BE2C (cell line): ENCODE results near the gene KCND3.

Experiments used
- DNase-seq: peaks from one replicate; pipeline ENCODE4 v3.0.0-alpha.2; 2020
- H3K27me3 ChIP-seq: fragments of 250-450 bp; sonication (Bioruptor Pico); 2 replicates; pipeline ENCODE4 v1.5.1; 2020; ENCODE audit warnings: mild to moderate bottlenecking
- H3K36me3 ChIP-seq: fragments of 250-450 bp; sonication (Bioruptor Pico); 2 replicates; pipeline ENCODE4 v1.5.1; 2020; ENCODE audit warnings: mild to moderate bottlenecking
- H3K4me1 ChIP-seq: fragments of 250-450 bp; sonication (Bioruptor Pico); 2 replicates; pipeline ENCODE4 v1.5.1; 2020
- H3K4me3 ChIP-seq: 2 replicates; pipeline ENCODE4 v1.5.1; 2011; ENCODE audit warnings: low read depth, low read length
- H3K9me3 ChIP-seq: fragments of 250-450 bp; sonication (Bioruptor Pico); 2 replicates; pipeline ENCODE4 v1.5.1; 2020
- TF ChIP-seq, protein P1 (sequence below): IDR thresholded peaks from 2 replicates; pipeline ENCODE4 v1.5.1; 2012; ENCODE audit warnings: mild to moderate bottlenecking, low read depth, low read length

The KCND3 gene

GRCh38 chr1:111725192-111725591 is 264.3 kb downstream of the KCND3 start:
- Histone ChIP-seq H3K27me3 (no peaks in the 10 kb centered on the region), H3K36me3 (no peaks in the 10 kb centered on the region), H3K4me3 (no peak overlapping the region), H3K4me1 (no peaks in the 10 kb centered on the region), H3K9me3 (no peaks in the 10 kb centered on the region)
- no peak for DNase-seq
- TF ChIP-seq, protein P1, sequence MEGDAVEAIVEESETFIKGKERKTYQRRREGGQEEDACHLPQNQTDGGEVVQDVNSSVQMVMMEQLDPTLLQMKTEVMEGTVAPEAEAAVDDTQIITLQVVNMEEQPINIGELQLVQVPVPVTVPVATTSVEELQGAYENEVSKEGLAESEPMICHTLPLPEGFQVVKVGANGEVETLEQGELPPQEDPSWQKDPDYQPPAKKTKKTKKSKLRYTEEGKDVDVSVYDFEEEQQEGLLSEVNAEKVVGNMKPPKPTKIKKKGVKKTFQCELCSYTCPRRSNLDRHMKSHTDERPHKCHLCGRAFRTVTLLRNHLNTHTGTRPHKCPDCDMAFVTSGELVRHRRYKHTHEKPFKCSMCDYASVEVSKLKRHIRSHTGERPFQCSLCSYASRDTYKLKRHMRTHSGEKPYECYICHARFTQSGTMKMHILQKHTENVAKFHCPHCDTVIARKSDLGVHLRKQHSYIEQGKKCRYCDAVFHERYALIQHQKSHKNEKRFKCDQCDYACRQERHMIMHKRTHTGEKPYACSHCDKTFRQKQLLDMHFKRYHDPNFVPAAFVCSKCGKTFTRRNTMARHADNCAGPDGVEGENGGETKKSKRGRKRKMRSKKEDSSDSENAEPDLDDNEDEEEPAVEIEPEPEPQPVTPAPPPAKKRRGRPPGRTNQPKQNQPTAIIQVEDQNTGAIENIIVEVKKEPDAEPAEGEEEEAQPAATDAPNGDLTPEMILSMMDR = no peak

- Histone ChIP-seq H3K9me3 (no peaks in the 10 kb centered on the region), H3K4me1 (no peaks in the 10 kb centered on the region), H3K27me3 (no peaks in the 10 kb centered on the region), H3K36me3 (no peaks in the 10 kb centered on the region), H3K4me3 (no peak overlapping the region)
- TF ChIP-seq, protein P1 = no peak
- DNase-seq = no peak
Measured at GRCh38 chr1:111723871-111724270, 265.6 kb downstream of the KCND3 start.

DNA sequence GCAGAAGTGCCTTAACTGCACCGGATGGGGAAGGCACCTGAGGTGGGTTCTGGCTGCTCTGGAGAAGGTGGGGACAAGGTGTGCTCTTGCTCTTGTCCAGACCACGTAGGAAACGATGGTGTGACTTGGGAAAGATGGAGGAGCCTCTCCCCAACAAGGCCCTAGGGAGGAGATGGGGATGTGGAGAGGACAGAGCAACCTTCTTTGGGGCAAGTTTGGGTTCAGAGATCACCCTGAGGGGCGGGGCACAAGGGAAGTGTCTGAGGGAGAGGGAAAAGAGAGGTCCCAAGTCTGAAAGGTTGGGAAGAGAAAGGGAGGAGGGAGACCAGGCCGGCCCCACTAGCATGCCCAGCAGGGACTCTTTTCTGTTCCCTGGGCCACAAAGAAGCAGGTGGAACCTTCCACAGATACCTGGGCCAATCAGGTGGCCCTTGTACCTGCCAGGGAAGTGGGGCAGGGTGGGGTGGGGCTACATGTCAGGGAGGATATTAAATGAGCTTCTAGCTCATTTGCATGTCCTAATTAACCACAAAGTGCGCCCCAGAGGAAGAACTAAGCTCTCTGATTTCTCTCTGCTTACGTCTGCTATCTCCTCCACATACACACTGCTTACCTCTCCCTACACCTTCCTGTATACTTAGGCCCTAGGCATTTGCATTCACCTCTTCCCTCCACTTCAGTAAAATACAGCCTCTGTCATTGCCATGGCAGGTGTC is 266.2 kb downstream of the KCND3 start:
- TF ChIP-seq, protein P1 = no peak
- H3K36me3 ChIP-seq = no peaks in the 10 kb centered on the region
- no peaks in the 10 kb centered on the region for H3K4me1 ChIP-seq
- no peak overlapping the region for H3K4me3 ChIP-seq
- DNase-seq = no peak
- no peaks in the 10 kb centered on the region for H3K9me3 ChIP-seq
- no peaks in the 10 kb centered on the region for H3K27me3 ChIP-seq

DNA sequence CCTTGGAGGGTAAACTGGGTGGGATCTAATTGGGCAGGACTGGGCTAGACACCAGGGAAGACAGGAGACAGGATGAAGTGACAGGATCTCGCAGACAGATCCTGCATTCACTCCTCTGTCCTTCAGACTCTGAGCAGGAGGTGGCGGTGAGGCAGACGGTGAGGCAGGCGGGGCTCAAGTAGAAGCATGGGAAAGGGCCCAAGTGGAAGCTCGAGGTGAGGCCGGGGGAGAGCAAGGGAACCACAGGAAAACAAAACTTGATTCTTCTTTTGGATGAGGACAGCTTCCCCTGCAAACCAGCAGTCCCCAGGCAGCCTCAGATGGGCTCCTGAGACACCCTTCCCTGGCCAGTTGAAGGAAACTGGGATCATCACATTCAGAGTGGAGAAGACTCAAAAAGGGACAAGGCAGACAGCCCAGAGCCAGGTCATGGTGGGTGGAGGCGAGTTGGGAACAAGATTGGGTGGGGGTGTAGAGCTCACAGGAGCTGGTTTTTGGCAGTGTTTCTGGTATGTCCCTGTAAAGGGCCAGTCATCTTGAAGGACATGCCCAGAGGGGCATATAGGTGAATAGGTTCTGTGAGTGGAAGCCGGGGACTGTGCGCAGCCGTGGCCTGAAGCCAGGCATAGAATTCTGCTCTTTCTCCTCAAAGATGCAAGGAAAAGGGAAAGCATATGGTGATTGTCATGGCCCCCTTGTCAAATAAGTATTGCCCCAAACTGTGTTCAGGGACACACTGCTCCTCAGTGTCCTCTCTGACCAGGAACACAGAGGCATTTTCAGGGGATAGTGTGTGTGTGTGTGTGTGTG is 268.3 kb downstream of the KCND3 start:
- Histone ChIP-seq H3K4me3 (no peak overlapping the region), H3K27me3 (no peaks in the 10 kb centered on the region), H3K9me3 (no peaks in the 10 kb centered on the region), H3K36me3 (no peaks in the 10 kb centered on the region), H3K4me1 (no peaks in the 10 kb centered on the region)
- DNase-seq = no peak
- TF ChIP-seq, protein P1 = no peak
